ENCODE data around the gene ENOX1.

The ENOX1 gene

DNA sequence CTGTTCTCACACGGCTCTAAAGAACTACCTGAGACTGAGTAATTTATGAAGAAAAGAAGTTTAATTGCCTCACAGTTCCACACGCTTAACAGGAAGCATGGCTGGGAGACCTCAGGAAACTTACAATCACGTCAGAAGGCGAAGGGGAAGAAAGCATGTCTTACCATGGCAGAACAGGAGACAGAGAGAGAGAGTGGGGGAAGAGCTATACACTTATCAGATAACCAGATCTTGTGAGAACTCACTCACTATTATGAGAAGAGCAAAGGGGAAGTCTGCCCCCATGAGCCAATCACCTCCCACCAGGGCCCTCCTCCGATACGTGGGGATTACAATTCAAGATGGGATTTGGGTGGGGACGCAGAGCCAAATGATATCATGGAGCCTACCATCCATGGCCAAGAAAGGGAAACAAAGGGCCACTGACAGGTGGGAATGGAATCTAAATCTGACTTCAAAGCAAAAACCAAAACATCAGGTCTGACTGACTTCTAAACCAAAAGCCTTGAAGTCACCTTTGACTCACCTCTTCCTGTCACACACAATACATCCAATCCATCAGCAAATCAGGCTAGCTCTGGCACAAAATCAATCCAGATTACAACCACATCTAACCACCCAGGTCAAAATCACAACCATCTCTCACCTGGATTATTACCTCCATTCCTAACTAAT is 189.7 kb downstream of the ENOX1 start:
- no peak for DNase-seq (ENCODE audit: low spot score)
- in situ Hi-C loops (cut with MboI; ENCODE audit: low pct_unique_long_range_greater_than_20kb, low sequenced_read_pairs, unreplicated experiment): no loop called here
- TF ChIP-seq, protein P1, sequence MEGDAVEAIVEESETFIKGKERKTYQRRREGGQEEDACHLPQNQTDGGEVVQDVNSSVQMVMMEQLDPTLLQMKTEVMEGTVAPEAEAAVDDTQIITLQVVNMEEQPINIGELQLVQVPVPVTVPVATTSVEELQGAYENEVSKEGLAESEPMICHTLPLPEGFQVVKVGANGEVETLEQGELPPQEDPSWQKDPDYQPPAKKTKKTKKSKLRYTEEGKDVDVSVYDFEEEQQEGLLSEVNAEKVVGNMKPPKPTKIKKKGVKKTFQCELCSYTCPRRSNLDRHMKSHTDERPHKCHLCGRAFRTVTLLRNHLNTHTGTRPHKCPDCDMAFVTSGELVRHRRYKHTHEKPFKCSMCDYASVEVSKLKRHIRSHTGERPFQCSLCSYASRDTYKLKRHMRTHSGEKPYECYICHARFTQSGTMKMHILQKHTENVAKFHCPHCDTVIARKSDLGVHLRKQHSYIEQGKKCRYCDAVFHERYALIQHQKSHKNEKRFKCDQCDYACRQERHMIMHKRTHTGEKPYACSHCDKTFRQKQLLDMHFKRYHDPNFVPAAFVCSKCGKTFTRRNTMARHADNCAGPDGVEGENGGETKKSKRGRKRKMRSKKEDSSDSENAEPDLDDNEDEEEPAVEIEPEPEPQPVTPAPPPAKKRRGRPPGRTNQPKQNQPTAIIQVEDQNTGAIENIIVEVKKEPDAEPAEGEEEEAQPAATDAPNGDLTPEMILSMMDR (IDR thresholded peaks at IDR 0.05; ENCODE audit: extremely low read depth, insufficient read depth, missing control alignments): no peak

DNA sequence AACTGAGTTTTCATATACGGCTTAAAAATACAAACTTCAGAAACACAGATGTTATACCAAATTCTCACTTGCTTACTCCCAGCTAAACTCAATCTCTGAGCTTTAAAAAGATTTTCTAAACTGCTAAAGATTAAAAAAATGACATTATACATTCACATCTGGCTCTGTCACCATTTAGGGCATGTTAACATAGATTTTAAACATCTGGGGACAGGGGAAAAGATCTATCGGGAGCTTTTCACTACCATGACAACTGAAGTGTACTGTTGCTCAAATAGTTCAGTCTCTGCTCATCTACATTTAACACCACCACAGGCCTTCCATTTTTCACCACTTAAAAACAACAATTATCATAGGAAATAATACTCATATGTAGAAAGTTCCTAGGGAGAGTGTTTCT is 190.8 kb downstream of the ENOX1 start:
- in situ Hi-C loops (cut with MboI; ENCODE audit: low pct_unique_long_range_greater_than_20kb, low sequenced_read_pairs, unreplicated experiment): no loop called here
- DNase-seq (ENCODE audit: low spot score): no peak
- TF ChIP-seq, protein P1 (IDR thresholded peaks at IDR 0.05; ENCODE audit: extremely low read depth, insufficient read depth, missing control alignments): no peak

DNA sequence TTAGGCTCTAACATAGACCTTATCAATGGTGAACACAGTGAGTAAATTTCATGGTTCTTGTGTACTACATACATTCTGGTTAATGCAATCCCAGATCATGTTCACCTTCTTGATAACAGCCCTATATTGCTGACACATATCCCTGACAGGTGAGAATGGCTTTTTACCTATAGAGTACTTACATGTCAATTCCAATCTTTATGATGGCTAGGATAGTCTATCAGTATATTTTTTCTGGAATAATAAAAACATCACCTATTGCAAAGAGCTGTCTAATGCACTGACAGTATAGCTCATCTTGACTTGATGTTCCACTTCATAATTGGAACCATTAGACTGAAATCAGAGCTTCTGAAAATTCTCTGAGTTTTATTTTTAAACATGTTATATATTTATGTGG is 199.4 kb downstream of the ENOX1 start:
- in situ Hi-C loops (cut with MboI; ENCODE audit: low pct_unique_long_range_greater_than_20kb, low sequenced_read_pairs, unreplicated experiment): no loop called here
- TF ChIP-seq, protein P1 (IDR thresholded peaks at IDR 0.05; ENCODE audit: extremely low read depth, insufficient read depth, missing control alignments): no peak
- DNase-seq (ENCODE audit: low spot score): no peak

DNA sequence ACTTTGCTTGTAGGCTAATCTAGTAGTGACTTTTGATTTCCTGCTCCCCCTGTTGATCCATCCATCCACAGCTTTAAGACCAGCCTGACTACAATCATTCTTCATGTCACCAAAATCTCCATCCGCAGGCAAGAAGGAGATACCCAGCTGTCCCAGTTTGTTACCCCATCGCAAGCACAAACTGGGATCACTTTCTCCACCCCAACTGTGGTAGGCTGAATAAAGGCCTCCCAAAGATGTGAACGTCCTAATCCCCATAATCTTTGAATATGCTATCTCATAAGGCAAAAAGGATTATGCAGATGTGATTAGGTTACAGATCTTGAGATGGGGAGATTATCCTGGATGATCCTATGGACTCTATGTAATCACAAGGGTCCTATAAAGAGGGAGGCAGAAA is 202.0 kb downstream of the ENOX1 start:
- DNase-seq (ENCODE audit: low spot score): no peak
- TF ChIP-seq, protein P1 (IDR thresholded peaks at IDR 0.05; ENCODE audit: extremely low read depth, insufficient read depth, missing control alignments): no peak
- in situ Hi-C loops (cut with MboI; ENCODE audit: low pct_unique_long_range_greater_than_20kb, low sequenced_read_pairs, unreplicated experiment): no loop called here

DNA sequence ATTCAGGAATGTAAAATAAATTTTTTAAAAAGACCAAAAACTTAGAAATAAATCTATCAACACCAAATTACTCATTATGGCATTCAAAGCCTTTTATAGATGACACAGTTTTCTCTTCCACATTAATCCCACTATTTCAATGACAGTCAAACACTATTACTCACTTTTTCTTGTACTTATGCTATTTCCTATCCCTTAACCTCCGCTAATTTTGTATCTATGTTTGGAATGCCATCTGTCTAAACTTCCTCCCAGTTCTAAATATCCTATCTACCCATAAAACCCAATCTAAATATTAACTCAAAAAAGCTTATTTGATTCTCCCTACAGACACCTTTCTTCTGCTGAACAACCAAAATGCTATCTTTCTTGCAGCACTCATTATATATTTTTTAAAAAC is 203.5 kb downstream of the ENOX1 start:
- no peak for DNase-seq (ENCODE audit: low spot score)
- TF ChIP-seq, protein P1 (IDR thresholded peaks at IDR 0.05; ENCODE audit: extremely low read depth, insufficient read depth, missing control alignments): no peak
- in situ Hi-C loops (cut with MboI; ENCODE audit: low pct_unique_long_range_greater_than_20kb, low sequenced_read_pairs, unreplicated experiment): no loop called here

DNA sequence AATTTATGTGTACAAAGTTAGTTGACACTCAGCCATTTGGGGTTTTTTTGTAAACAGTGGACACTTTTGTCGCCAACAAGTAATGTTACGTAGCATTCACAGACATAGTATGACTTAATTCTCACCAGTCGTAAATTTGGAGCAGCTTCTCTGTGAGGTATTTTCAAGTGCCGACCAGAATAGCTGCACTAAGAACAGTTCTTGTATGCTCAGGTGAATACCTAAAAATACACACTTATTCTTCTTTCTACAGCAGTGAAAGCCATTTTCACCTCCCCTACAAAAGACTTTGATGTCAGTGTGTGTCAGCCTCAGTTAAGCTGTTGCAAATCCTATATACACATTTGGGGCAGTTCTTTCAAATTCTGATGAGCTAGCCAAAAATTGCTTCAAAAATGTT is 206.5 kb downstream of the ENOX1 start:
- no peak for DNase-seq (ENCODE audit: low spot score)
- in situ Hi-C loops (cut with MboI; ENCODE audit: low pct_unique_long_range_greater_than_20kb, low sequenced_read_pairs, unreplicated experiment): no loop called here
- TF ChIP-seq, protein P1 (IDR thresholded peaks at IDR 0.05; ENCODE audit: extremely low read depth, insufficient read depth, missing control alignments): no peak
